ENCODE results near the gene APRT. TPM values are rescaled to one million over a fixed set of nuclear protein-coding genes. Genes with fewer than 3 reads are reported as not detected.

The APRT gene
- total and polyA plus RNA-seq, 10 of the 15 experiments (the other 5 are each of a cell fraction or from before 2014, with no cell fraction given), result 30.6 to 495 (median 166) TPM

GRCh38 chr16:88785106-88785924 is 26.4 kb downstream of the APRT start, which contains the start of gene PIEZO1 (continued):
- TF ChIP-seq SPI1 (IDR thresholded peaks at IDR 0.05; ENCODE audit: borderline replicate concordance, insufficient read depth, low read depth, low read length), result no peak
- no peak for TF ChIP-seq MTA2 (IDR thresholded peaks at IDR 0.05; ENCODE audit: low read depth)
- TF ChIP-seq HCFC1 (IDR thresholded peaks at IDR 0.05; ENCODE audit: low read length), result peak; percentile 7; the same call in 1 of the 2 replicates
- peak; percentile 87 for TF ChIP-seq RAD21 (IDR thresholded peaks at IDR 0.05; ENCODE audit: insufficient read depth, low read depth, low read length)
- TF ChIP-seq NFYA (IDR thresholded peaks at IDR 0.05; ENCODE audit: borderline replicate concordance, low read depth, low read length), result no peak
- peak; percentile 60 to 76; a peak in 3 of 4 replicates for TF ChIP-seq BHLHE40 (IDR thresholded peaks at IDR 0.05; ENCODE audit: borderline replicate concordance in 1 of 2, low read depth in 2 of 2, low read length in 1 of 2)
- TF ChIP-seq MTA3 (IDR thresholded peaks at IDR 0.05; ENCODE audit: borderline replicate concordance, low read length), result no peak
- no peak for TF ChIP-seq ZBTB4 (CRISPR knock-in tag; IDR thresholded peaks at IDR 0.05)

Measured in GM12878 (cell line).